HepG2 (cell line): ENCODE data around the gene LMNA. TPM values are rescaled to one million over a fixed set of nuclear protein-coding genes. Genes with fewer than 3 reads are reported as not detected.

ENCODE experiments used
- CTCF ChIP-seq: sonication (generic); formaldehyde crosslinking; IDR thresholded peaks from 2 replicates; pipeline ENCODE4 v1.5.0; 2020; ENCODE audit warnings: mild to moderate bottlenecking, missing genetic modification reagents, moderate library complexity
- ELF3 ChIP-seq: IDR thresholded peaks from 2 replicates; pipeline ENCODE4 v1.6.1; 2016; ENCODE audit warnings: missing genetic modification reagents, missing compliant biosample characterization
- JUND ChIP-seq: sonication (generic); formaldehyde crosslinking; IDR thresholded peaks from 2 replicates; pipeline ENCODE4 v1.8.0; 2022; ENCODE audit warnings: mild to moderate bottlenecking, missing genetic modification reagents
- MEIS2 ChIP-seq: sonication (generic); formaldehyde crosslinking; IDR thresholded peaks from 2 replicates; pipeline ENCODE4 v1.9.0; 2021; ENCODE audit warnings: mild to moderate bottlenecking, missing genetic modification reagents
- MIXL1 ChIP-seq: IDR thresholded peaks from 2 replicates; pipeline ENCODE4 v1.6.1; 2016
- POLR2AphosphoS5 ChIP-seq: IDR thresholded peaks from 2 replicates; pipeline ENCODE4 v1.6.1; 2012; ENCODE audit warnings: low read depth, low read length
- SP5 ChIP-seq: IDR thresholded peaks from 2 replicates; pipeline ENCODE4 v1.6.1; 2016; ENCODE audit warnings: low read depth, borderline replicate concordance
- ZNF17 ChIP-seq: sonication (generic); formaldehyde crosslinking; IDR thresholded peaks from 2 replicates; pipeline ENCODE4 v1.5.0; 2020; ENCODE audit warnings: mild to moderate bottlenecking, missing genetic modification reagents
- ZNF180 ChIP-seq: sonication (generic); formaldehyde crosslinking; IDR thresholded peaks from 2 replicates; pipeline ENCODE4 v1.4.0; 2020; ENCODE audit warnings: low read depth, missing genetic modification reagents, borderline replicate concordance
- ZNF292 ChIP-seq: sonication (generic); formaldehyde crosslinking; IDR thresholded peaks from 2 replicates; pipeline ENCODE4 v1.8.1; 2022; ENCODE audit warnings: mild to moderate bottlenecking, low read depth, missing genetic modification reagents, borderline replicate concordance
- ZNF589 ChIP-seq: sonication (generic); formaldehyde crosslinking; conservative IDR thresholded peaks from 2 replicates; pipeline ENCODE4 v1.8.0; 2022; ENCODE audit warnings: mild to moderate bottlenecking, moderate library complexity, missing genetic modification reagents
- ZNF746 ChIP-seq: sonication (generic); formaldehyde crosslinking; IDR thresholded peaks from 2 replicates; pipeline ENCODE4 v1.8.0; 2022; ENCODE audit warnings: mild to moderate bottlenecking, missing genetic modification reagents
- ZNF775 ChIP-seq: sonication (generic); formaldehyde crosslinking; IDR thresholded peaks from 2 replicates; pipeline ENCODE4 v1.4.0; 2020; ENCODE audit warnings: missing genetic modification reagents, mild to moderate bottlenecking, moderate library complexity, borderline replicate concordance
- polyA plus RNA-seq, 8 experiments: library from polyadenylated mRNA; depleted of rRNA in 3 of 8; stranded (reverse) in 7 of 8; unstranded in 1 of 8; fragments of >200 nt; fragmentation: Illumina TruSeq in 4 of 8; extraction: Trizol in 4 of 8; gene quantifications; 2 replicates each; pipeline versions ENCODE4 v1.2.1 to v1.2.3, GENCODE V29; 2011 to 2016; ENCODE audit warnings: low read depth in 4 of 8, missing spikeins in 1 of 8, mixed read lengths in 1 of 8; ENCODE audit not compliant: insufficient read depth in 1 of 8
- total RNA-seq, 5 experiments: library from RNA; depleted of rRNA; stranded (reverse); fragments of >200 nt; fragmentation: Illumina TruSeq; extraction: Trizol; gene quantifications; 2 replicates each; pipeline ENCODE4 v1.2.3, GENCODE V29; 2016; ENCODE audit warnings: low read depth in 1 of 5
- TF ChIP-seq, protein P1 (sequence below): sonication (generic); formaldehyde crosslinking; IDR thresholded peaks from 2 replicates; pipeline ENCODE4 v1.5.0; 2020; ENCODE audit warnings: mild to moderate bottlenecking, missing genetic modification reagents
- TF ChIP-seq, protein P2 (sequence below): sonication (generic); formaldehyde crosslinking; IDR thresholded peaks from 2 replicates; pipeline ENCODE4 v1.4.0; 2020; ENCODE audit warnings: missing genetic modification reagents
- TF ChIP-seq, protein P3 (sequence below): sonication (generic); formaldehyde crosslinking; IDR thresholded peaks from 2 replicates; pipeline ENCODE4 v1.5.1; 2020; ENCODE audit warnings: mild to moderate bottlenecking, missing genetic modification reagents, moderate library complexity

Gene LMNA
- total and polyA plus RNA-seq, 2 of the 13 experiments (the other 11 are each of a cell fraction or from before 2014, with no cell fraction given): 107 to 225 TPM

GRCh38 chr1:156118177-156118868 lies 3.8 kb downstream of the LMNA start (continued):
- TF ChIP-seq ZNF180 (CRISPR knock-in tag) (no peak), ZNF746 (CRISPR knock-in tag) (0 out of 2 replicates have a peak, but pooled peaks have one; percentile 42), SP5 (peak; percentile 48), ZNF292 (0 out of 2 replicates have a peak, but pooled peaks have one; percentile 27), JUND (CRISPR knock-in tag) (peak; percentile 36; the same call in 1 of the 2 replicates), MEIS2 (CRISPR knock-in tag) (no peak), POLR2AphosphoS5 (peak; percentile 59; the same call in 1 of the 2 replicates), ZNF775 (CRISPR knock-in tag) (peak; percentile 83; the same call in 1 of the 2 replicates), ZNF589 (CRISPR knock-in tag) (no peak), MIXL1 (CRISPR knock-in tag) (peak; percentile 56), ZNF17 (CRISPR knock-in tag) (no peak), ELF3 (CRISPR knock-in tag) (peak; percentile 65), CTCF (CRISPR knock-in tag) (no peak)
- TF ChIP-seq, protein P1, sequence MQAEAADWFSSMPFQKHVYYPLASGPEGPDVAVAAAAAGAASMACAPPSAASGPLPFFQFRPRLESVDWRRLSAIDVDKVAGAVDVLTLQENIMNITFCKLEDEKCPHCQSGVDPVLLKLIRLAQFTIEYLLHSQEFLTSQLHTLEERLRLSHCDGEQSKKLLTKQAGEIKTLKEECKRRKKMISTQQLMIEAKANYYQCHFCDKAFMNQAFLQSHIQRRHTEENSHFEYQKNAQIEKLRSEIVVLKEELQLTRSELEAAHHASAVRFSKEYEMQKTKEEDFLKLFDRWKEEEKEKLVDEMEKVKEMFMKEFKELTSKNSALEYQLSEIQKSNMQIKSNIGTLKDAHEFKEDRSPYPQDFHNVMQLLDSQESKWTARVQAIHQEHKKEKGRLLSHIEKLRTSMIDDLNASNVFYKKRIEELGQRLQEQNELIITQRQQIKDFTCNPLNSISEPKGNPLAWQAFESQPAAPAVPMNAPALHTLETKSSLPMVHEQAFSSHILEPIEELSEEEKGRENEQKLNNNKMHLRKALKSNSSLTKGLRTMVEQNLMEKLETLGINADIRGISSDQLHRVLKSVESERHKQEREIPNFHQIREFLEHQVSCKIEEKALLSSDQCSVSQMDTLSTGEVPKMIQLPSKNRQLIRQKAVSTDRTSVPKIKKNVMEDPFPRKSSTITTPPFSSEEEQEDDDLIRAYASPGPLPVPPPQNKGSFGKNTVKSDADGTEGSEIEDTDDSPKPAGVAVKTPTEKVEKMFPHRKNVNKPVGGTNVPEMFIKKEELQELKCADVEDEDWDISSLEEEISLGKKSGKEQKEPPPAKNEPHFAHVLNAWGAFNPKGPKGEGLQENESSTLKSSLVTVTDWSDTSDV (CRISPR knock-in tag): no peak
- TF ChIP-seq, protein P2, sequence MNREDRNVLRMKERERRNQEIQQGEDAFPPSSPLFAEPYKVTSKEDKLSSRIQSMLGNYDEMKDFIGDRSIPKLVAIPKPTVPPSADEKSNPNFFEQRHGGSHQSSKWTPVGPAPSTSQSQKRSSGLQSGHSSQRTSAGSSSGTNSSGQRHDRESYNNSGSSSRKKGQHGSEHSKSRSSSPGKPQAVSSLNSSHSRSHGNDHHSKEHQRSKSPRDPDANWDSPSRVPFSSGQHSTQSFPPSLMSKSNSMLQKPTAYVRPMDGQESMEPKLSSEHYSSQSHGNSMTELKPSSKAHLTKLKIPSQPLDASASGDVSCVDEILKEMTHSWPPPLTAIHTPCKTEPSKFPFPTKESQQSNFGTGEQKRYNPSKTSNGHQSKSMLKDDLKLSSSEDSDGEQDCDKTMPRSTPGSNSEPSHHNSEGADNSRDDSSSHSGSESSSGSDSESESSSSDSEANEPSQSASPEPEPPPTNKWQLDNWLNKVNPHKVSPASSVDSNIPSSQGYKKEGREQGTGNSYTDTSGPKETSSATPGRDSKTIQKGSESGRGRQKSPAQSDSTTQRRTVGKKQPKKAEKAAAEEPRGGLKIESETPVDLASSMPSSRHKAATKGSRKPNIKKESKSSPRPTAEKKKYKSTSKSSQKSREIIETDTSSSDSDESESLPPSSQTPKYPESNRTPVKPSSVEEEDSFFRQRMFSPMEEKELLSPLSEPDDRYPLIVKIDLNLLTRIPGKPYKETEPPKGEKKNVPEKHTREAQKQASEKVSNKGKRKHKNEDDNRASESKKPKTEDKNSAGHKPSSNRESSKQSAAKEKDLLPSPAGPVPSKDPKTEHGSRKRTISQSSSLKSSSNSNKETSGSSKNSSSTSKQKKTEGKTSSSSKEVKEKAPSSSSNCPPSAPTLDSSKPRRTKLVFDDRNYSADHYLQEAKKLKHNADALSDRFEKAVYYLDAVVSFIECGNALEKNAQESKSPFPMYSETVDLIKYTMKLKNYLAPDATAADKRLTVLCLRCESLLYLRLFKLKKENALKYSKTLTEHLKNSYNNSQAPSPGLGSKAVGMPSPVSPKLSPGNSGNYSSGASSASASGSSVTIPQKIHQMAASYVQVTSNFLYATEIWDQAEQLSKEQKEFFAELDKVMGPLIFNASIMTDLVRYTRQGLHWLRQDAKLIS (CRISPR knock-in tag): no peak
- TF ChIP-seq, protein P3, sequence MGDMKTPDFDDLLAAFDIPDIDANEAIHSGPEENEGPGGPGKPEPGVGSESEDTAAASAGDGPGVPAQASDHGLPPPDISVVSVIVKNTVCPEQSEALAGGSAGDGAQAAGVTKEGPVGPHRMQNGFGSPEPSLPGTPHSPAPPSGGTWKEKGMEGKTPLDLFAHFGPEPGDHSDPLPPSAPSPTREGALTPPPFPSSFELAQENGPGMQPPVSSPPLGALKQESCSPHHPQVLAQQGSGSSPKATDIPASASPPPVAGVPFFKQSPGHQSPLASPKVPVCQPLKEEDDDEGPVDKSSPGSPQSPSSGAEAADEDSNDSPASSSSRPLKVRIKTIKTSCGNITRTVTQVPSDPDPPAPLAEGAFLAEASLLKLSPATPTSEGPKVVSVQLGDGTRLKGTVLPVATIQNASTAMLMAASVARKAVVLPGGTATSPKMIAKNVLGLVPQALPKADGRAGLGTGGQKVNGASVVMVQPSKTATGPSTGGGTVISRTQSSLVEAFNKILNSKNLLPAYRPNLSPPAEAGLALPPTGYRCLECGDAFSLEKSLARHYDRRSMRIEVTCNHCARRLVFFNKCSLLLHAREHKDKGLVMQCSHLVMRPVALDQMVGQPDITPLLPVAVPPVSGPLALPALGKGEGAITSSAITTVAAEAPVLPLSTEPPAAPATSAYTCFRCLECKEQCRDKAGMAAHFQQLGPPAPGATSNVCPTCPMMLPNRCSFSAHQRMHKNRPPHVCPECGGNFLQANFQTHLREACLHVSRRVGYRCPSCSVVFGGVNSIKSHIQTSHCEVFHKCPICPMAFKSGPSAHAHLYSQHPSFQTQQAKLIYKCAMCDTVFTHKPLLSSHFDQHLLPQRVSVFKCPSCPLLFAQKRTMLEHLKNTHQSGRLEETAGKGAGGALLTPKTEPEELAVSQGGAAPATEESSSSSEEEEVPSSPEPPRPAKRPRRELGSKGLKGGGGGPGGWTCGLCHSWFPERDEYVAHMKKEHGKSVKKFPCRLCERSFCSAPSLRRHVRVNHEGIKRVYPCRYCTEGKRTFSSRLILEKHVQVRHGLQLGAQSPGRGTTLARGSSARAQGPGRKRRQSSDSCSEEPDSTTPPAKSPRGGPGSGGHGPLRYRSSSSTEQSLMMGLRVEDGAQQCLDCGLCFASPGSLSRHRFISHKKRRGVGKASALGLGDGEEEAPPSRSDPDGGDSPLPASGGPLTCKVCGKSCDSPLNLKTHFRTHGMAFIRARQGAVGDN (CRISPR knock-in tag): peak; percentile 89
